ENCODE measurements around the gene CCDC97. TPM values are rescaled to one million over a fixed set of nuclear protein-coding genes. Genes with fewer than 3 reads are reported as not detected.
"Not testable (repeated sequence)": the region's sequence is repeated elsewhere in the genome, so short reads cannot be mapped to it uniquely, and the experiment has no call there.

Gene CCDC97
- total RNA-seq, 1 donor from 2014 or later, result 7.9 TPM

DNA sequence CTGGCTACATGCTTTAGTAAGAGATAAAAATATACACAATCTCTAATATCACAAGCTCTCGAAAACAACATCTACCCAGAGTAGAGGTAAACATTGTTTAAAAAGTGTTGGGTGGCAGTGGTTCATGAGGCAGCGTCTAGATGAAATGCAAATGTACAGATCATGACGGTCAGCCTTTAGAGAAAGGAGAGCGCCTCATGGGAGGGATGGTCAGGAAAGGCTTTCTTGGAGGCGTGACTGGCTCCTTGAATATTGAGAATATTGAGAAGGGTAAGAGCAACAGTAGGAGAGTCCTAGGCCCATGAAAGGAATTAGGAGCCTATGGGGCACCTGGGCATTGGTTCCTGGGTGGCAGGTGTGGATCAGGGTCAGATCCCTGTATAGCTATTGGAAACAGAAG is 35.2 kb upstream of the CCDC97 start:
- FAIRE-seq (no peak), DNase-seq (ENCODE audit: low read depth) (no peak)
- Histone ChIP-seq H3K36me3 (ENCODE audit: control insufficient read depth, insufficient read depth, low read length) (peaks cover 43% of the 10 kb centered on the region), H3K4me3 (ENCODE audit: low read depth, low read length) (no peak overlapping the region), H3K27me3 (ENCODE audit: control insufficient read depth, insufficient read depth, low read length) (no peaks in the 10 kb centered on the region)
- TF ChIP-seq, protein P1, sequence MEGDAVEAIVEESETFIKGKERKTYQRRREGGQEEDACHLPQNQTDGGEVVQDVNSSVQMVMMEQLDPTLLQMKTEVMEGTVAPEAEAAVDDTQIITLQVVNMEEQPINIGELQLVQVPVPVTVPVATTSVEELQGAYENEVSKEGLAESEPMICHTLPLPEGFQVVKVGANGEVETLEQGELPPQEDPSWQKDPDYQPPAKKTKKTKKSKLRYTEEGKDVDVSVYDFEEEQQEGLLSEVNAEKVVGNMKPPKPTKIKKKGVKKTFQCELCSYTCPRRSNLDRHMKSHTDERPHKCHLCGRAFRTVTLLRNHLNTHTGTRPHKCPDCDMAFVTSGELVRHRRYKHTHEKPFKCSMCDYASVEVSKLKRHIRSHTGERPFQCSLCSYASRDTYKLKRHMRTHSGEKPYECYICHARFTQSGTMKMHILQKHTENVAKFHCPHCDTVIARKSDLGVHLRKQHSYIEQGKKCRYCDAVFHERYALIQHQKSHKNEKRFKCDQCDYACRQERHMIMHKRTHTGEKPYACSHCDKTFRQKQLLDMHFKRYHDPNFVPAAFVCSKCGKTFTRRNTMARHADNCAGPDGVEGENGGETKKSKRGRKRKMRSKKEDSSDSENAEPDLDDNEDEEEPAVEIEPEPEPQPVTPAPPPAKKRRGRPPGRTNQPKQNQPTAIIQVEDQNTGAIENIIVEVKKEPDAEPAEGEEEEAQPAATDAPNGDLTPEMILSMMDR (IDR thresholded peaks at IDR 0.05; ENCODE audit: insufficient read depth, low read length, severe bottlenecking), result no peak

DNA sequence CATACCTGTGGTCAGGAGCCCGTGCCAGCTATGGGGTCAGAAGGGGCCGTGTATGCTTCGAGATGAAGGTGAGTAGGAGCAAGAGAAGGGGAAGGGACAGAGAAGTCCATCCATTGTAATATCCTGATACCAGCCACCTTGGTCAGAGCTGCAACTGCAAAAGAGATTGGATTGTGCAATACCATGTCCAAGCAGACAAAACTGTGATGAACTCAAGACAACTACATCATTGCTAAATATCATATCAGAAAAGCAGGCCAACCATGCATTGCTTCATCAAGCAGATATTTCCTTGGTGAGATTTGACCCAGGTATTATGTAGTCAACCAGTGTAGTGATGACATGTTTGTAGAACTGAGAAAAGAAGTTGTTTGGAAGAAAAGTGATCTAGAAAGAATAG is 33.7 kb upstream of the CCDC97 start:
- peaks cover 44% of the 10 kb centered on the region for H3K36me3 ChIP-seq (ENCODE audit: control insufficient read depth, insufficient read depth, low read length)
- FAIRE-seq (no peak), DNase-seq (ENCODE audit: low read depth) (no peak)
- no peaks in the 10 kb centered on the region for H3K27me3 ChIP-seq (ENCODE audit: control insufficient read depth, insufficient read depth, low read length)
- TF ChIP-seq, protein P1 (IDR thresholded peaks at IDR 0.05; ENCODE audit: insufficient read depth, low read length, severe bottlenecking), result no peak
- no peak overlapping the region for H3K4me3 ChIP-seq (ENCODE audit: low read depth, low read length)

DNA sequence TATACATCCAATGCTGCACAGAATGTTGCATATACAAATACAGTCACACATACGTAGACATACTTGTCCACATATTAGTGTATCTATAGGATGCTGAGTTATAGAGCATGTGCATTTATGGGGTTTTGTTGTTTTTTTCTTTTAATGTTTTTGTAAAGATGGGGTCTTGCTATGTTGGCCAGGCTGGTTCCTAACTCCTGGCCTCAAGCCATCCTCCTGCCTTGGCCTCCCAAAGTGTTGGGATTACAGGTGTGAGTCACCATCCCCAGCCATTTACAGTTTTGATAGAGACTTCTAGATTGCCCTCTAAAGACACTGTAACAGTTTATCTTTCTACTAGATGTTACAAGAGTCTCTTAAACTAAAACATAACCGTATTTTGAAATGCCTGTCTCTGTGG is 31.5 kb upstream of the CCDC97 start:
- H3K36me3 ChIP-seq (ENCODE audit: control insufficient read depth, insufficient read depth, low read length), result peaks cover 32% of the 10 kb centered on the region

DNA sequence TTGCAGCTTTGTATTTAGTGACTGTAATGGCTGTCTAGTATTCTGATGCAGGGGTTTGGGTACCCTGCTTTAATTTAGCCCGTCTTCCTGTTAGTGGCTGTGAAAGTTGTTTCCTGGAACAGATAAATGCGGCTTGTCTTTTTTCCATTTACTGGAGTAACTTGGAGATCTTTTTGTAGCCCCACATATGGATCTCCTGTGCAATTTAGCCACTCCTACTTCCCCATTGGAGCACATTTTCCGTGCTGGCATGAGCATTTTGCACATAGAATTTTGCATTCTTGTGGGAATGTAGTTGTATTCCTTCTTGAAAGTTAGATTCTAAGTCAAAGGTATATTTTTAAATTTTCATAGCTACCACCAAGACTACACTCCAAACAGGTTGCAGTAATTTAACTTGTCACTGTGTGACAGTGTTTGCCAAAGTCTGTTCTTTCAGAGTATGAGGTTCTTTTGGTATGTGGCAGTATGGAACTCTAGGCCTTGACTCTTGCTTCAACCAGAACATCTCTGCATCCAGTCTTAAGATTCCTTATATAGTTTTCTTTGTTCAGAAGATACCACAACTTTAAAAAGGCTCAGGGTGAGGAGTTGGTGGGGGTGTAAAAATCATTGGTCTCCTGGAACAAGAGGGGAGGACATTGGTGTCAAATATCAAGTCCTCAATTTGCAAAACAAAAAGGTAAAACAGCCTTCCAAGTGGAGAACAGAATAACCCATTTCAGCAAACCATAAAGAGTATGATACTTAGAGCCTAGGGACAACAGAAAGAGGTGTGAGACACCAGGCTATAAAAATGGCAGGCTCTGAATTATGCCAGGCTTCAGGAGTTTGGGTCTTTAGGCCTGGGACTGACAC is 21.1 kb upstream of the CCDC97 start:
- DNase-seq (ENCODE audit: low read depth), result no peak
- Histone ChIP-seq H3K36me3 (ENCODE audit: control insufficient read depth, insufficient read depth, low read length) (peaks cover 32% of the 10 kb centered on the region), H3K4me3 (ENCODE audit: low read depth, low read length) (no peak overlapping the region), H3K27me3 (ENCODE audit: control insufficient read depth, insufficient read depth, low read length) (no peaks in the 10 kb centered on the region)
- FAIRE-seq, result no peak
- TF ChIP-seq, protein P1 (IDR thresholded peaks at IDR 0.05; ENCODE audit: insufficient read depth, low read length, severe bottlenecking), result no peak

More for the DNA sequence above, 31.5 kb upstream of the CCDC97 start:
- FAIRE-seq (no peak), DNase-seq (ENCODE audit: low read depth) (no peak)
- Histone ChIP-seq H3K4me3 (ENCODE audit: low read depth, low read length) (no peak overlapping the region), H3K27me3 (ENCODE audit: control insufficient read depth, insufficient read depth, low read length) (no peaks in the 10 kb centered on the region)
- TF ChIP-seq, protein P1 (IDR thresholded peaks at IDR 0.05; ENCODE audit: insufficient read depth, low read length, severe bottlenecking), result no peak

DNA sequence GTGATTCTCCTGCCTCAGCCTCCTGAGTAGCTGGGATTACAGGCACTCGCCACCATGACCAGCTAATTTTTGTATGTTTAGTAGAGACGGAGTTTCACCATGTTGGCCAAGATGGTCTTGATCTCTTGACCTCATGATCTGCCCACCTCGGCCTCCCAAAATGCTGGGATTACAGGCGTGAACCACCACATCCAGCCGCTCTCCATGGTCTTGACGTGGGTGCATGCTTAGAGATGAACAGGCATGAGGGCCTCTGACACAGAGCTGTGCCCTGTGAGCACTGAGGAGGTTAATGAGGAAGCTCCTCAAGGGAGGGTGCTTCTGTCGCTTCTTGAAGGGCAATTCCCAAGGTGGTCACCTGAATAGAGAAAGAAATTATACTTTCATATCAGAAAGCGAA is 20.2 kb upstream of the CCDC97 start:
- not testable (repeated sequence) for DNase-seq (ENCODE audit: low read depth); H3K27me3 ChIP-seq (ENCODE audit: control insufficient read depth, insufficient read depth, low read length); FAIRE-seq; H3K4me3 ChIP-seq (ENCODE audit: low read depth, low read length)
- peaks cover 39% of the 10 kb centered on the region for H3K36me3 ChIP-seq (ENCODE audit: control insufficient read depth, insufficient read depth, low read length)

DNA sequence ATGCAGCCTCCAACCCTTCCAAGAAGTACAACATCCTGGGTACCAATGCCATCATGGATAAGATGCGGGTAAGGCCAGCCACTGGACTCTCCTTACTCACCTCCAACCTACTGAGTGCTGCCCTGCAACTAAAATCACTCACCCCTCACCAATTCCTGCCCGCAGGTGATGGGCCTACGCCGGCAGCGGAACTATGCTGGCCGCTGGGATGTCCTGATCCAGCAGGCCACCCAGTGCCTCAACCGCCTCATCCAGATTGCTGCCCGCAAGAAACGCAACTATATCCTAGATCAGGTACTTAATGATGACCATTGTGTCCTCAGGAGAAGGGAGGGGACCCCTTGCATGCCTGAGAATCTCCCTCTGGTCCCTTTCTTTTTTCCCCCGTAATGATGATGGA is 15.6 kb upstream of the CCDC97 start:
- DNase-seq (ENCODE audit: low read depth), result no peak
- TF ChIP-seq, protein P1 (IDR thresholded peaks at IDR 0.05; ENCODE audit: insufficient read depth, low read length, severe bottlenecking), result no peak
- Histone ChIP-seq H3K27me3 (ENCODE audit: control insufficient read depth, insufficient read depth, low read length) (no peaks in the 10 kb centered on the region), H3K4me3 (ENCODE audit: low read depth, low read length) (no peak overlapping the region), H3K36me3 (ENCODE audit: control insufficient read depth, insufficient read depth, low read length) (peaks cover 53% of the 10 kb centered on the region)
- no peak for FAIRE-seq

Data from bronchial epithelial cell (primary cell).